Measurements from ENCODE around the gene NKD2. TPM values are rescaled to one million over a fixed set of nuclear protein-coding genes. Genes with fewer than 3 reads are reported as not detected.

The NKD2 gene
- total and polyA plus RNA-seq, 7 donors = 0.08 to 0.96 (median 0.63) TPM; not detected in 1

DNA sequence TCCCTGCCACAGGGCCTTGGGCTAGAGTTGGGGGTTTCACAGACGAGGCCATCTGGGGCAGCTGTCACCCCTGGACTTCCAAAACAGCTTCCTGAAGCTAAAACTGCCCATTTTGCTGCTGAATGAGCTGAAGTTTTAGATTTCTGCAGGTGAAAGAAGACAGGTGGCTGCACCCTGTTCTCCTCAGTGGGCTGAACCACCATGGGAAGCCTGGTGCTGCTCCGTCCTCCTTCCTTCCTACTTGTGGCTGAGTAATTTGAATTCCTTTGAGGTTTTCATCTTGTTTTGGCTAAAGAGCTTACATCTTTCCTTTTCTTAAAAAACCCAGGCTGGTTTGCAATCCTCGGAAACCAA, 5.3 kb downstream of the NKD2 start:
- H3K4me3 ChIP-seq = no peak overlapping the region
- H3K9me3 ChIP-seq = no peaks in the 10 kb centered on the region
- H3K27me3 ChIP-seq (ENCODE audit: insufficient read depth in 3 of 3, low read length in 2 of 3) = peaks cover 0 to 53% (median 6%) of the 10 kb centered on the region in 3 donors
- DNase-seq = no peak
- H3K27ac ChIP-seq = no peak overlapping the region
- no peaks in the 10 kb centered on the region for H3K36me3 ChIP-seq (ENCODE audit: insufficient read depth in 1 of 2, low read depth in 1 of 2)
- WGBS, 3 donors = 84 to 92% (median 91%) methylated on average over 3 of the region's 3 CpGs
- TF ChIP-seq, protein P1, sequence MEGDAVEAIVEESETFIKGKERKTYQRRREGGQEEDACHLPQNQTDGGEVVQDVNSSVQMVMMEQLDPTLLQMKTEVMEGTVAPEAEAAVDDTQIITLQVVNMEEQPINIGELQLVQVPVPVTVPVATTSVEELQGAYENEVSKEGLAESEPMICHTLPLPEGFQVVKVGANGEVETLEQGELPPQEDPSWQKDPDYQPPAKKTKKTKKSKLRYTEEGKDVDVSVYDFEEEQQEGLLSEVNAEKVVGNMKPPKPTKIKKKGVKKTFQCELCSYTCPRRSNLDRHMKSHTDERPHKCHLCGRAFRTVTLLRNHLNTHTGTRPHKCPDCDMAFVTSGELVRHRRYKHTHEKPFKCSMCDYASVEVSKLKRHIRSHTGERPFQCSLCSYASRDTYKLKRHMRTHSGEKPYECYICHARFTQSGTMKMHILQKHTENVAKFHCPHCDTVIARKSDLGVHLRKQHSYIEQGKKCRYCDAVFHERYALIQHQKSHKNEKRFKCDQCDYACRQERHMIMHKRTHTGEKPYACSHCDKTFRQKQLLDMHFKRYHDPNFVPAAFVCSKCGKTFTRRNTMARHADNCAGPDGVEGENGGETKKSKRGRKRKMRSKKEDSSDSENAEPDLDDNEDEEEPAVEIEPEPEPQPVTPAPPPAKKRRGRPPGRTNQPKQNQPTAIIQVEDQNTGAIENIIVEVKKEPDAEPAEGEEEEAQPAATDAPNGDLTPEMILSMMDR (IDR thresholded peaks at IDR 0.05) = no peak
- intact Hi-C loops (cut with DNase I) = no loop called here
- ATAC-seq = no peak
- no peaks in the 10 kb centered on the region for H3K4me1 ChIP-seq

DNA sequence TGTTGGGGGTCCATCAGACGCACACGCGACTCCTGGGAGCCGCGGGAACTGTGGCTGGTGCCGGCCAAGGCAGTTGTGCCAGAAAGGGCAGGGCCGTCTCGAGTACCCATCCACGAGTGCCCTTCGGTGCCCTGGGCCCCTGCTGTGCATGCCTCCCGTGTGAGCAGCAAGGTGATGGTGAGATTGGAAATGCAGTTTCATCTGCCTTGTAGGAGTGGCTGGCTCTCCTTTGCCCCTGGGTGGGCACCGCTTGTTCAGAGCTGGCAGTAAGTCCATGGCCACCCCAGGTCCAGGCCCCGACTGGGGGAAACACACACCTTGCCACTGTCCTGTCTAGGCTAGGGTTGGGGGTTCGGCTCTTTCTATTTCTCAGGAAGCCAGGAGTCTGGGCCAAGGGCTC, 5.7 kb downstream of the NKD2 start:
- H3K27me3 ChIP-seq (ENCODE audit: insufficient read depth in 3 of 3, low read length in 2 of 3) = peaks cover 0 to 48% (median 6%) of the 10 kb centered on the region in 3 donors
- no peak overlapping the region for H3K4me3 ChIP-seq
- TF ChIP-seq, protein P1 (IDR thresholded peaks at IDR 0.05) = no peak
- peak; percentile 7 to 28 for DNase-seq
- intact Hi-C loops (cut with DNase I) = no loop called here
- 84 to 92% (median 86%) methylated on average over 14 of the region's 14 CpGs for WGBS, 3 donors
- no peaks in the 10 kb centered on the region for H3K4me1 ChIP-seq
- H3K9me3 ChIP-seq = no peaks in the 10 kb centered on the region
- H3K36me3 ChIP-seq (ENCODE audit: insufficient read depth in 1 of 2, low read depth in 1 of 2) = no peaks in the 10 kb centered on the region
- no peak for ATAC-seq
- no peak overlapping the region for H3K27ac ChIP-seq

DNA sequence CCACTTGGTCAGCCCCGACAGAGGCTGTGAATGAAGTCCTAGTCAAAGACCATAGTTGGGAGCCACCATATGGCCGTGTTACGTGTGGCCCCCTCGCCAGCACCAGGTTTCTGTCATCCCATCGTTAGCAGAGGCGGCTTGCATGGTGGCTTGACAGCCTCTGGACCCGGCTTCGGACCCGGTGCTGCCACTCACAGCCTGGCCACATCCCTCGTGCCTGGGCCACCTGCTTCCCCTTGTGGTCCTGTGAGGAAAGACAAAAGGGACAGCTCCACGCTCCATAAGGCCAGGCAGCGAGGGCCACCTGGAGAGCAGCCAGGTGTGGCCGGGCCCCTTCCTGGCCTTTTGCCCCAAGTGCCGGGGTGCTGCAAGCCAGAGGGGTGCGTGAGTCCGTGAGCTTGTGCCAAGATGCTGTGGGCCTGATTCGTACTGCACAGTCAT, 6.2 kb downstream of the NKD2 start:
- Histone ChIP-seq H3K4me1 (no peaks in the 10 kb centered on the region), H3K36me3 (ENCODE audit: insufficient read depth in 1 of 2, low read depth in 1 of 2) (no peaks in the 10 kb centered on the region), H3K27ac (no peak overlapping the region), H3K9me3 (no peaks in the 10 kb centered on the region), H3K4me3 (no peak overlapping the region), H3K27me3 (ENCODE audit: insufficient read depth in 3 of 3, low read length in 2 of 3) (peaks cover 0 to 44% (median 6%) of the 10 kb centered on the region in 3 donors)
- TF ChIP-seq, protein P1 (IDR thresholded peaks at IDR 0.05) = no peak
- DNase-seq (peak; percentile 11 to 40), ATAC-seq (no peak)
- 52 to 69% (median 69%) methylated on average over 17 of the region's 17 CpGs for WGBS, 3 donors
- intact Hi-C loops (cut with DNase I) = no loop called here

DNA sequence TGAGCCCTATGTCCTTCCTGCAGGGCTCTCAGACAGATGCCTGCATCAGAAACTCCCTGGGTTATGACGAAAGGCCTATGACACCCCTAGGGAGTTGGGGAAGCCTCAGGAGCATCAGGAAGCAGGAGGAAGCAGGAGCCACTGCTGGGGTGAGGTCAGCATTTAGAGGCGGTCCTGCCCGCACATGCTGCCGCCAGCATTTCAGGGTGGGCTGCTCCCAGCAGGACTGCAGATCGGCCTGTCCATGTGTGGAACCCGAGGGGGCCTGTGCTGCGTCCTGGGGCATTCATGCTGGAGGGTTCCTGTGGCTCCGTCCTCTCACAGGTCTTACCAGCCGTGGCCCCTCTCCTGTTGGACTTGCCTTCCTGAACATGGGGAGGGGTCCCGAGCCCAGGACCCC, 6.9 kb downstream of the NKD2 start:
- 63 to 71% (median 70%) methylated on average over 10 of the region's 10 CpGs for WGBS, 3 donors
- intact Hi-C loops (cut with DNase I) = no loop called here
- Histone ChIP-seq H3K4me1 (no peaks in the 10 kb centered on the region), H3K36me3 (ENCODE audit: insufficient read depth in 1 of 2, low read depth in 1 of 2) (no peaks in the 10 kb centered on the region), H3K9me3 (no peaks in the 10 kb centered on the region), H3K4me3 (no peak overlapping the region), H3K27me3 (ENCODE audit: insufficient read depth in 3 of 3, low read length in 2 of 3) (peaks cover 0 to 38% (median 4%) of the 10 kb centered on the region in 3 donors), H3K27ac (no peak overlapping the region)
- ATAC-seq (no peak), DNase-seq (peak; percentile 7 to 36)
- TF ChIP-seq, protein P1 (IDR thresholded peaks at IDR 0.05) = no peak

DNA sequence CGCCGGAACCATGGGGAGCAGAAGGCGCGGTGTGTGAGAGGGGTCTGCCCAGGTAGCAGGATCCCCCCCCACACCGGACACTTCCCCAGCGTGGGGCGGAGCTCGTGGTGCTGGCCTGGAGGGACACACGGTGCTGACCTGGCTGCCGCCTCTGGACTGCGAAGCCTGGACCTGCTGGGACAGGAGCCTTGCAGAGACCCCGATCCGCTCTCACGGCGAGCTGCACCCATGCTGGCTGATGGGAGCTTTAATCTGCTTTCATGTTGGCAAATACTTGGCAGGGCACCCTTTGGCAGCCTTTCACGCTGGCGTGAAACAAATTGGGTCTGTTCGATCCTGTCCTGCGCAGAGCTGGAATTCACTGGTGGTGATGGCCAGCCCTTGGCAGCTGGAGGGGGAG, 7.4 kb downstream of the NKD2 start:
- ATAC-seq (no peak), DNase-seq (peak; percentile 12 to 51)
- intact Hi-C loops (cut with DNase I) = no loop called here
- H3K27ac ChIP-seq = no peak overlapping the region
- no peak overlapping the region for H3K4me3 ChIP-seq
- H3K9me3 ChIP-seq = no peaks in the 10 kb centered on the region
- peaks cover 0 to 33% (median 4%) of the 10 kb centered on the region in 3 donors for H3K27me3 ChIP-seq (ENCODE audit: insufficient read depth in 3 of 3, low read length in 2 of 3)
- WGBS, 3 donors = 30 to 46% (median 41%) methylated on average over 19 of the region's 19 CpGs
- H3K36me3 ChIP-seq (ENCODE audit: insufficient read depth in 1 of 2, low read depth in 1 of 2) = no peaks in the 10 kb centered on the region
- H3K4me1 ChIP-seq = no peaks in the 10 kb centered on the region
- TF ChIP-seq, protein P1 (IDR thresholded peaks at IDR 0.05) = no peak
